Transverse colon (tissue), 4 donors: ENCODE results near the gene LARP1.

Source experiments
- EP300 ChIP-seq: sonication (generic); formaldehyde crosslinking; IDR thresholded peaks from one replicate; pipeline ENCODE4 v1.6.1; 2017; ENCODE audit warnings: antibody characterized with exemption, low read depth
- POLR2A ChIP-seq: fragments of 450-650 bp; IDR thresholded peaks from one replicate; pipeline ENCODE4 v1.6.1; 2016; ENCODE audit warnings: antibody characterized with exemption, mild to moderate bottlenecking, moderate library complexity
- POLR2AphosphoS5 ChIP-seq, 3 donors: sonication (generic); formaldehyde crosslinking; IDR thresholded peaks; one replicate each; pipeline ENCODE4 v1.6.1; 2016; ENCODE audit warnings: antibody characterized with exemption in 3 of 3
- TF ChIP-seq, protein P1 (sequence below), 5 experiments: fragments of 200-600 bp in 3 of 5; fragments of 450-650 bp in 2 of 5; sonication (generic) in 3 of 5; IDR thresholded peaks; 1 replicate in 2 of 5; 2 replicates in 3 of 5; pipeline ENCODE4 v1.5.1; 2016 to 2017; ENCODE audit warnings: antibody characterized with exemption in 5 of 5, inconsistent platforms in 3 of 5, mild to moderate bottlenecking in 2 of 5, moderate library complexity in 1 of 5

DNA sequence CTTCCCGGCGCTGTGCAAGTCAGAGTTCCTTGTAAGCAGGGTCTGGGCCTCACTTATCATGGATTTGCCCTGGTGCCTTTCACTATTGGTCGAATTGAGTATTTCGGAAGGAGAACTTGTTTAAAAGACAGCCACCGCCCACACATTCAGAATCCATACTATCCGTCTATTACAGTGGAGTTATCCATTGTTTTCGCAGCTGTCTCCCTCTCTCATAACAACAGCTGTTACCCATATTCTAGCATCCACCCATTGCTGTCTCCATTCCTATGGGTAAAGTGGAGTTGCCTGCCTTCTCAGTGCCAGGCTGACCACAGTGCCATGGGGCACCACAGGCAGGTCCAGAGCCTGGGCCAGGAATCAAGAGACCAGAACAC is 75.0 kb downstream of the LARP1 start:
- TF ChIP-seq, protein P1, sequence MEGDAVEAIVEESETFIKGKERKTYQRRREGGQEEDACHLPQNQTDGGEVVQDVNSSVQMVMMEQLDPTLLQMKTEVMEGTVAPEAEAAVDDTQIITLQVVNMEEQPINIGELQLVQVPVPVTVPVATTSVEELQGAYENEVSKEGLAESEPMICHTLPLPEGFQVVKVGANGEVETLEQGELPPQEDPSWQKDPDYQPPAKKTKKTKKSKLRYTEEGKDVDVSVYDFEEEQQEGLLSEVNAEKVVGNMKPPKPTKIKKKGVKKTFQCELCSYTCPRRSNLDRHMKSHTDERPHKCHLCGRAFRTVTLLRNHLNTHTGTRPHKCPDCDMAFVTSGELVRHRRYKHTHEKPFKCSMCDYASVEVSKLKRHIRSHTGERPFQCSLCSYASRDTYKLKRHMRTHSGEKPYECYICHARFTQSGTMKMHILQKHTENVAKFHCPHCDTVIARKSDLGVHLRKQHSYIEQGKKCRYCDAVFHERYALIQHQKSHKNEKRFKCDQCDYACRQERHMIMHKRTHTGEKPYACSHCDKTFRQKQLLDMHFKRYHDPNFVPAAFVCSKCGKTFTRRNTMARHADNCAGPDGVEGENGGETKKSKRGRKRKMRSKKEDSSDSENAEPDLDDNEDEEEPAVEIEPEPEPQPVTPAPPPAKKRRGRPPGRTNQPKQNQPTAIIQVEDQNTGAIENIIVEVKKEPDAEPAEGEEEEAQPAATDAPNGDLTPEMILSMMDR (IDR thresholded peaks at IDR 0.05): no peak
- TF ChIP-seq POLR2AphosphoS5 (IDR thresholded peaks at IDR 0.05) (peak in 2 of 3 donors; percentile 1 to 3), POLR2A (no peak), EP300 (no peak)
